ENCODE results near the gene HS1BP3.
A peak's percentile ranks its signal among the peaks of the same experiment; 100 is the strongest.

Gene HS1BP3

DNA sequence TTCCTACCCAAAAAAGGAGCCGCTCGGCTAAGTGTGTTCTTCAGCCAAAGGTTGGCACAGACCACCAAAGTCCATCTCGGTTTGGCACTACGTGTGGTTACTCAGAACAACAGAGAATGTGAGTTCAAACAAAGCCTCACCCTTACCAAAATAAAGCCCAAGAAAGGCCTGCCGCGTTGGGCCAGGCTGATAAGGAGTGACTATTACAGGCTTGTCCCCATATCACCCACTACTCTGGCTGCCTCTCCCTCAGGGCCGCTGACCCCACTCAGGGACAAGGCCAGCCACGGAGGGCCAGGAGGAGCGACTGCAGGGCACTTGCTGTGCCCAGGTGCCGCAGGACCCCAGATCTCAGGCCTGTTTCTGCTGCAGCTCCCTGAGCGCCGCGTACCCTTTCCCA is 13.8 kb downstream of the HS1BP3 start:
- TF ChIP-seq, protein P1, sequence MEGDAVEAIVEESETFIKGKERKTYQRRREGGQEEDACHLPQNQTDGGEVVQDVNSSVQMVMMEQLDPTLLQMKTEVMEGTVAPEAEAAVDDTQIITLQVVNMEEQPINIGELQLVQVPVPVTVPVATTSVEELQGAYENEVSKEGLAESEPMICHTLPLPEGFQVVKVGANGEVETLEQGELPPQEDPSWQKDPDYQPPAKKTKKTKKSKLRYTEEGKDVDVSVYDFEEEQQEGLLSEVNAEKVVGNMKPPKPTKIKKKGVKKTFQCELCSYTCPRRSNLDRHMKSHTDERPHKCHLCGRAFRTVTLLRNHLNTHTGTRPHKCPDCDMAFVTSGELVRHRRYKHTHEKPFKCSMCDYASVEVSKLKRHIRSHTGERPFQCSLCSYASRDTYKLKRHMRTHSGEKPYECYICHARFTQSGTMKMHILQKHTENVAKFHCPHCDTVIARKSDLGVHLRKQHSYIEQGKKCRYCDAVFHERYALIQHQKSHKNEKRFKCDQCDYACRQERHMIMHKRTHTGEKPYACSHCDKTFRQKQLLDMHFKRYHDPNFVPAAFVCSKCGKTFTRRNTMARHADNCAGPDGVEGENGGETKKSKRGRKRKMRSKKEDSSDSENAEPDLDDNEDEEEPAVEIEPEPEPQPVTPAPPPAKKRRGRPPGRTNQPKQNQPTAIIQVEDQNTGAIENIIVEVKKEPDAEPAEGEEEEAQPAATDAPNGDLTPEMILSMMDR (IDR thresholded peaks at IDR 0.05; ENCODE audit: extremely low read depth, missing control alignments), result no peak
- no peak for DNase-seq (ENCODE audit: low spot score)

DNA sequence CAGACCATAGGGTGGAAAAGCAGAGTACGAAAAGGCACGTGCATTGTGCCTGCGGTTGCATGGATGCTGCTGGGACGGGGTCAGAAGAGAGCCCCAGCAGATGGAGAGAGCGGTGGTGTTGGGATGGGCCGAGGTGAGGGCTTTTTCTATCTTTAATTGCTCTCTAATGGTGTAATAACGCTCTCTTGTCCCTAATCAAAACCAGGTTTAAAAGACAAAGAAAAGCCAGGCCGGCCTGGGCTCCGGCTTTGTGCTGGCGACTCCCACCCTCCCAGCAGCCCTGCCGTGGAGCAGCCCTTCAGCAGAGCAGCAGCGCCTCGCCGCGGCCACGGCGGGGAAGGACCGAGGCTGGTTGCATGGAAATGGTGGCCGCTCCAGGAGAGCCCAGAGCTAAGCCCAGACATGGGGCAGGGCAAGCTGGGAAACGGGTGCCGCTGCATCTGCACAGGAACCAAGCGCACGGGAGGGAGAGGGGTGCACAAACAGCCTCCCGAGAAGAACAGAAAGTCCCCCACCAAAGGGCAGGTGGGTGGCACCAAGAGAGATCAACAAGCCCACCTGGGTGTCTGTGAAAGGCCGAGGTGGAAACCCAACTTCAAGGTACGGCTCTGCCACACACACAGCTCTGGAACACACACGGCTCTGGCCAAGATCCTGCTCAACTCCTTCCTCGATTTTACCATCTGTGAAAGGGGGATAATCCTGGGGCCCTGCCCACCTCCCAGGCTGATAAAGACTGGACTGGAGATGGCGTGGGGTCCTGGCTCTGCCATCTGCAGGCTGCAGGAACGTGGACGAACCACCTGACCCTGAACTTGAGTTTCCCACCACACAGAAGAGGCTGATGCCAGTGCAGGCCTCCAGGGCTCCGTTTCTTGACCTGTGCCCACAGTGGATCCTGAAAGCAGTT is 15.0 kb downstream of the HS1BP3 start:
- TF ChIP-seq, protein P1 (IDR thresholded peaks at IDR 0.05; ENCODE audit: extremely low read depth, missing control alignments), result peak; percentile 92
- DNase-seq (ENCODE audit: low spot score), result peak; percentile 83

DNA sequence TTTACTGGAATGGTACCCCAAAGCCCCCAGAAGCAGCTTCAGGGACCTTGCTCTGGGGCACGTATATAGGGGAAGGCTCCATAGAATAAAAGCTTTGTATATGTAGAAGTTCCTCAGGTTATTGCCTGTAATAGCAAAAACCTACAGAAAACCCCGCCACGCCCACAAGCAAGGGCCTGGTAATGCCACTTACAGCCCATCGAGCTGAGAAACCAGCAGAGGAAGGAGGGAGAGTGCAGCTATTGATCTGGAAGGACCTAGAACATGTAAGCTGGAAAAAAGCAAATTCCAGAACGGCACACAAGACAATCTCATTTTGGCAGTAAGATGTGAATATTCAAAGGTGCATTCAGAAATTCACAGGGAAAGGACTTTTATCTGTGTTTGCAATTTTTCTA is 15.8 kb downstream of the HS1BP3 start:
- DNase-seq (ENCODE audit: low spot score), result no peak
- TF ChIP-seq, protein P1 (IDR thresholded peaks at IDR 0.05; ENCODE audit: extremely low read depth, missing control alignments), result no peak

DNA sequence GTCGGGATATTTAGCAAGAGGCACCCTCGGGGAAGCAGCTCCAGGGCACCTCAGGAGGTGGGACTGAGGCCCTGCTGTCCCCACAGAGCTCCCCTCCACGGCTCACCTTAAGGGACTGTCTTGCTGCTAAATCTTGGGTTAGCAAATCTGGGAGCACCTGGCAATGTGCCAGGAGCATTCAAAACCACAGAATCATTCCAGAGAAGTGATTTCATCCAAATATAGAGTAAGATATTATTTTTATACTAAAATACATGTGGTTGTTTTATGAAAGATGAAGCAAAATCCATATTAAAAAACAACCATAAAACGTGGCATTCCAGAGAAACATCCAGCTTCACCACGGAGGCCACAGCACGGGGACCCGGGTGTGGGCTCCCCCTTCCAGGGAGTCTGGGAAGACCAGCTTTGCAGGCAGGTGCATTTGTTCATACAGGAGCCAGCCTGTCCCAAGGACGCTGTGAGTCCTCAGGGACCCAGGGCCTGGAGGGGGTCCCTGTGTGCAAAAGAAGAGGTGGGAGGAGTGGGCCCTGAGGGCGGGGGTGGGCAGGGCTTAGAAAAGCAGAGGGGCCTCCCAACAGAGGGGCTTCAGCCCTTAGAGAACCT is 16.3 kb downstream of the HS1BP3 start:
- TF ChIP-seq, protein P1 (IDR thresholded peaks at IDR 0.05; ENCODE audit: extremely low read depth, missing control alignments), result no peak
- DNase-seq (ENCODE audit: low spot score), result no peak

GRCh38 chr2:20633794-20634506 is 16.9 kb downstream of the HS1BP3 start:
- TF ChIP-seq, protein P1 (IDR thresholded peaks at IDR 0.05; ENCODE audit: extremely low read depth, missing control alignments), result no peak
- no peak for DNase-seq (ENCODE audit: low spot score)

- no peak for DNase-seq (ENCODE audit: low spot score)
- TF ChIP-seq, protein P1 (IDR thresholded peaks at IDR 0.05; ENCODE audit: extremely low read depth, missing control alignments), result no peak
Observed at GRCh38 chr2:20633001-20633400, 17.9 kb downstream of the HS1BP3 start.
